NOMO-1 (cell line): ENCODE data around the gene SPATA2.
"Not testable (repeated sequence)": the region's sequence is repeated elsewhere in the genome, so short reads cannot be mapped to it uniquely, and the experiment has no call there.

ENCODE experiments used
- DNase-seq, 2 experiments: peaks; one replicate each; lab custom pipeline; 2025; ENCODE audit not compliant: unreplicated experiment in 2 of 2; lab: John Stamatoyannopoulos, UW

The SPATA2 gene, protein sequence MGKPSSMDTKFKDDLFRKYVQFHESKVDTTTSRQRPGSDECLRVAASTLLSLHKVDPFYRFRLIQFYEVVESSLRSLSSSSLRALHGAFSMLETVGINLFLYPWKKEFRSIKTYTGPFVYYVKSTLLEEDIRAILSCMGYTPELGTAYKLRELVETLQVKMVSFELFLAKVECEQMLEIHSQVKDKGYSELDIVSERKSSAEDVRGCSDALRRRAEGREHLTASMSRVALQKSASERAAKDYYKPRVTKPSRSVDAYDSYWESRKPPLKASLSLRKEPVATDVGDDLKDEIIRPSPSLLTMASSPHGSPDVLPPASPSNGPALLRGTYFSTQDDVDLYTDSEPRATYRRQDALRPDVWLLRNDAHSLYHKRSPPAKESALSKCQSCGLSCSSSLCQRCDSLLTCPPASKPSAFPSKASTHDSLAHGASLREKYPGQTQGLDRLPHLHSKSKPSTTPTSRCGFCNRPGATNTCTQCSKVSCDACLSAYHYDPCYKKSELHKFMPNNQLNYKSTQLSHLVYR

DNA sequence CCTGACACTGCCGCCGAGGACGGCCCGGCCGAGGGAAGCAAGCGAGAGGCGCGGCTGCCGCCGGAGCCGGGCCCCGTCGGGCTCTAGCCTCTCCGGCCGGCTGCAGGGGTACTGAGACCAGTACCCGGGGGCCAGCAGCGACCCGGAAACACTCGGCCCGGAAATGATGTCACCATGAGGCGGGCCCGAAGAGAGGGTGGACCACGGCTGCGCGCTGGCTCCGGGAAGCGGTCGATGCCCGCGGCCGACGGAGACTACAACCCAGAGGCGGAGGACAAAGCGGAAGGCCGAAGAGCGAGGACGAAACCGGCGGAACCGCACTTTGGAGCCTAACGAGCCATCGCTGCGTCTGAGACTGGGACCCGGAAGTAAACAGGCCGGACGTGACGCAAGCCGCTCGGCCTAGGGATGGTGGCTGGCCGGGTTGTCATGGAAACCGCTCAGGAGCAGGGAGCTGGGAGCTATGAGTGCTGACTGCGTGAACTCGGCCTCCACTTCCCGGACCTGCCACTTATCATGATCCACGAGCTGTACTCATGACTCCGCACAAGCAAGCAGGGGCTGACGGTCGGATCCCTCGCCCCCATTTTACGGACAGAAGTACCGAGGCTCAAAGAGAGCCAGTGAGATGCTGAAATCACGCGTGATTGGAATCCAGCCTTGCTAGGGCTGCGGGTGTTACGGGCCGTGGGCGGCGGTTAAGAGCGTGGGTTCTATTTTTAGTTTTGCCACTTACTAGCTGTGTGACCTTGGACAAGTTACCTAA is at the start of gene SPATA2:
SPATA2 (minus strand) TSS at position 150 of the 766 bp plus-strand sequence. CDS start 7,039 bp downstream, outside the sequence.
- peak; percentile 76 to 92 for DNase-seq

DNA sequence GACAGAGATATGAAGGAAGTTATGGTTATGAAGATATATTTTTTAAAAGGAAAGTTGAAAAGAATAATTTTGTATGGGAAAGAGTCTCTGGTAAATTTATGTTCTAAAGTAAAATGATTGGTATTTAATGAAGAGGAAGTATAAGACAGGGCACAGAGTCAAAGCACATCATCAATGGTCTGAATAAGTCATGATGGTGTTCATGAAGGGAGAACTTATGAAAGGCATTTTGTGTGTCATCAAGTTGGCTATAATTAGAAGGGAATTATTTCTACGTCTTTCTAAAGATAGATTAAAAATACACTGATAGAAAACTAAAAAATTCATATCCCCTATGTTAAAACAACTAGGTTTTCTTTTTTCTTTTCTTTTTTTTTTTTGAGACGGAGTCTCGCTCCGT is 46.1 kb upstream of the SPATA2 start:
- DNase-seq = no peak

DNA sequence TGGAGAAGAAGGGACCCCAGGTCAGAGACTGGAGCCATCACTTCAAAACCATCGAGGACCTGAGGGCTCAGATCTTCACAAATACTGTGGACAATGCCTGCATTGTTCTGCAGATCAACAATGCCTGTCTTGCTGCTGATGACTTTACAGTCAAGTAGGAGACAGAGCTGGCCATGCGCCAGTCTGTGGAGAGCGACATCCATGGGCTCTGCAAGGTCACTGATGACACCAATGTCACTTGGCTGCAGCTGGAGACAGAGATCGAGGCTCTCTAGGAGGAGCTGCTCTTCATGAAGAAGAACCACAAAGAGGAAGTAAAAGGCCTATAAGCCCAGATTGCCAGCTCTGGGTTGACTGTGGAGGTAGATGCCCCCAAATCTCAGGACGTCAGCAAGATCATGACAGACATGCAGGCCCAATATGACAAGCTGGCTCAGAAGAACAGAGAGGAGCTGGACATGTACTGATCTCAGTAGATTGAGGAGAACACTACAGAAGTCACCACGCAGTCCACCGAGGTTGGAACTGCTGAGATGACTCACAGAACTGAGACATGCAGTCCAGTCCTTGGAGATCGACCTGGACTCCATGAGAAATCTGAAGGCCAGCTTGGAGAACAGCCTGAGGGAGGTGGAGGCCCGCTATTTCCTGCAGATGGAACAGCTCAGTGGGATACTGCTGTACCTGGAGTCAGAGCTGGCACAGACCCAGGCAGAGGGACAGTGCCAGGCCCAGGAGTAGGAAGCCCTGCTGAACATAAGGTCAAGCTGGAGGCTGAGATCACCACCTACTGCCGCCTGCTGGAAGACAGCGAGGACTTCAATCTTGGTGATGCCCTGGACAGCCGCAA is 42.0 kb upstream of the SPATA2 start:
- DNase-seq = peak in 1 of 2 experiments; percentile 33

DNA sequence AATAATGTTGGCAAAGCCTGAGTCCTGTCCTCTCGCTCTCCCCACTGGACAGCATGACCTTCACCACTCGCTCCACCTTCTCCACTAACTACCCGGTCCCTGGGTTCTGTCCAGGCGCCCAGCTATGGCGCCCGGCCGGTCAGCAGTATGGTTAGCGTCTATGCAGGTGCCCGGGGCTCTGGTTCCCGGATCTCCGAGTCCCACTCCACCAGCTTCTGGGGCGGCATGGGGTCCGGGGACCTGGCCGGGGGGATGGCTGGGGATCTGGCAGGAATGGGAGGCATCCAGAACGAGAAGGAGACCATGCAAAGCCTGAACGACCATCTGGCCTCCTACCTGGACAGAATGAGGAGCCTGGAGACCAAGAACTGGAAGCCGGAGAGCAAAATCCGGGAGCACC is 41.4 kb upstream of the SPATA2 start:
- DNase-seq = no peak

DNA sequence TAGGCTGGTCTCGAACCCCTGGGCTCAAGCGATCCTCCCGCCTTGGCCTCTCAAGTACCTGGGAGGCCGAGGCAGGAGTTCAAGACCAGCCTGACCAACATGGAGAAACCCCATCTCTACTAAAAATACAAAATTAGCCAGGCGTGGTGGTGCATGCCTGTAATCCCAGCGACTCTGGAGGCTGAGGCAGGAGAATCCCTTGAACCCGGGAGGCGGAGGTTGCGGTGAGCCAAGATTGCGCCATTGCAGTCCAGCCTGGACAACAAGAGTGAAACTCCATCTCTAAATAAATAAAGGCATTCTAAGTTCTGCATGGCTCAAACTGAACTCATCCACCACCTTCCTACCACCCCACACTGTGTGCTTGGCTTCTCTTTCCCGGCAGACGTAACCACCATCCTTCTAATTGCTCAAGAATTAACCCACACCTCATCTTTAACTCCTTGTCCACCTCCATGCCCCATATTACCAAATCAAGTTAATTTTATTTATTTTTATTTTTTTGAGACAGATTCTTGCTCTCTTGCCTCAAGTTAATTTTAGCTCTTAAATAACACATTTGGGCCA is 40.6 kb upstream of the SPATA2 start:
- DNase-seq = not testable (repeated sequence)

DNA sequence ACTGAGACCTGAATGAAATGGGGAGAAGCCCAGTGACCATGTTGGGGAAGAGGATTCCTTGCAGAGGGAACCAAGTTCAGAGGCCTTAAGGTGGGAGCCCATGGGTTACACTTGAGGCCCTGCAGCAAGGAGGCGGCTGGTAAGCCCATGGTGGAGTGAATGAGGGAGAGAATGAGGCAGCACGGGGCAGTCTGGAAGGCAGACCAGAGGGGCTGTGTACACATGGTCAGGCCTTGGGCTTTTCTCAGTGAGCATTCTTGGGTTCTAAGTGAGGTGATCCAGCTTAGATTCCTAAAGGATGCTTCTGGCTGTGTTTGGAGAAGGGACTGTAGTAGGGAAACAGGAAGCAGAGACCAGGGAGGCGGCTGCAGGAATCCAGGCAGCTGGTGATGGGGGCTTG is 39.8 kb upstream of the SPATA2 start:
- DNase-seq = no peak

DNA sequence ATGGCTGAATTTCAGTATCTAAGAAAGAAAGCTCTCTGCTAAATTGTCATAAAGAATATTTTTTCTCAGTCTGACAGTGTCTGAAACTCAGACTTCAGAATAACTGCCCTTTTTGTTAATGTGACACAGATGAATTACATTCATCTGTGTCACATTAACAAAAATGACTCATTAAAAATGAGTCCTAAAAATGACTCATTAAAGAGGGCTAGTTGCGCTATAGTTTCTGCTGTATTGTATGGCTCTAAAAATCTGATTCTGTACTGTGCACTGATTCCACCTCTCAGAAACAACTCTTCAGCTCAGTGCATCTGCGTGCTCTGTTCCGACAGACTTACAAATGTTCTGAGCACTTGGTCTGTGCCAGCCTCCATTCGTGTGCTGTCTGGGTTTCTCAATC is 35.8 kb upstream of the SPATA2 start:
- no peak for DNase-seq

DNA sequence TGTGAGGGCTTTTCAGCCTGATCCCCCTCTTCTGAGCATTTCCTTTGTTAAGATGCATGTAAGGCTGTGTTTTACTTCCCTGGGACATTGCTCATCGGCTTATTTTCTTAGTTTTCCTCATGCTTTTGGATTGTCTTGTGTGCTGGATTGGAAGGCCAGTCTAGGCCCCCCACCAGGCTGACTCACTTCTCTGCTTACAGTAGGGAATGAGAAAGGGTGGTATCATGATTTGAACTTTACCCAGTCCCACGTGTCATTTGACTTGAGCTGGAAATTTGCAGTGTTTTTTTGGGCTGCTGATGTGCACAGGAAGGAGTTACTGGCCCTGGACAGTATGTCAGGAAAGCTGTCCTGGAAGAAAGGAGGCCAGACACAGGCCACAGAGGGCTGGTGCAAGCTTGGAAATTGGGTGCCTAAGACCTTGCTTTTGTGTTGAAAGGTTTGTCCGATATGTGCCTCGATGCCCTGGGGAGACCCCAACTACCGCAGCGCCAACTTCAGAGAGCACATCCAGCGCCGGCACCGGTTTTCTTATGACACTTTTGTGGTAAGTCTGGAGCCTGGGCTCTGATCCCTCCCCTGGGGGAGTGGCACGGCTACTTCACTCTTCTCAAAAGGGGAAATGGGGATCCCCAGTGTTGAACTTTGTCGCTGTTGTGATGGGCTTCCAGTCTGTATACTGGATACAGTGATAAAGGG is 33.6 kb upstream of the SPATA2 start:
- no peak for DNase-seq

DNA sequence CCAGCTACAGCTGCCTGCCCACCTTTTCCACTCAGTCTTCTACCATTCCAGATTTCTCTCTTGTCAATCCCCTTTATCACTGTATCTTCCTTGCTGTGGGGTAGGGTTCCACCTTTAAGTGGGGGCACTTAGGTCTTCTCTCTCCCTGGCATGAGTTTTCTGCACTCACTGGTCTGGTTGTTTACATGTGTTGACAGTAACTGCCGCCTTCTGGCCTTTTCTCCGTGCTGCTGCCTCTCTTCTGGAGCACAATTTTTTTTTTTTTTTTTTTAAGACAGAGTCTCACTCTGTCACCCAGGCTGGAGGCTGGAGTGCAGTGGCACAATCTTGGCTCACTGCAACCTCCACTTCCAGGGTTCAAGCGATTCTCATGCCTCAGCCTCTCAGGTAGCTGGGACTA is 32.8 kb upstream of the SPATA2 start:
- DNase-seq = no peak

DNA sequence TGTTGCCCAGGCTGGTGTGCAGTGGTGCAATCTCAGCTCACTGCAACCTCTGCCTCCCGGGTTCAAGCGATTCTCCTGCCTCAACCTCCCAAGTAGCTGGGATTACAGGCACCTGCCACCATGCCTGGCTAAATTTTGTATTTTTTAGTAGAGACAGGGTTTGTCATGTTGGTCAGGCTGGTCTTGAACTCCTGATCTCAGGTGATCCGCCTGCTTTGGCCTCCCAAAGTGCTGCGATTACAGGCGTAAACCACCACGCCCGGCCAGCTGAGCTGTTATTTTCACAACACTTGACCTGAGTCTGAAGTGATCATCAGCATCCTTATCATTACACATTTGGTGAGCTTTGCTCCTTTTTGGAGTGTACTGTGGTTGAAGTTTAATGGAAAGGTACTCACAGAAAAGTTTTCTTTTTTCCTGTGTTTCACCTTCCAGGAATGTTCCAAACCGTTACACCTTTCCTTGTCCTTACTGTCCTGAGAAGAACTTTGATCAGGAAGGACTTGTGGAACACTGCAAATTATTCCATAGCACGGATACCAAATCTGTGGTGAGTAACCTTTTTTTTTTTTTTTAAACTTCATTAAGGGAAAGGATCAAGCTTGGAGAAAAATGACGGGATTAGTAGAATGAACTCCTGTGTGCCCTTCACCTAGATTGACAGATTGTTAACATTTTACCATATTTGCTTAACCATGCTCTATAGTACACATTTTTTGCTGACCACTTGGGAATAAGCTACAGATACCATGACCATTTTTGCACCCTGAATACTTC is 30.6 kb upstream of the SPATA2 start:
- no peak for DNase-seq

DNA sequence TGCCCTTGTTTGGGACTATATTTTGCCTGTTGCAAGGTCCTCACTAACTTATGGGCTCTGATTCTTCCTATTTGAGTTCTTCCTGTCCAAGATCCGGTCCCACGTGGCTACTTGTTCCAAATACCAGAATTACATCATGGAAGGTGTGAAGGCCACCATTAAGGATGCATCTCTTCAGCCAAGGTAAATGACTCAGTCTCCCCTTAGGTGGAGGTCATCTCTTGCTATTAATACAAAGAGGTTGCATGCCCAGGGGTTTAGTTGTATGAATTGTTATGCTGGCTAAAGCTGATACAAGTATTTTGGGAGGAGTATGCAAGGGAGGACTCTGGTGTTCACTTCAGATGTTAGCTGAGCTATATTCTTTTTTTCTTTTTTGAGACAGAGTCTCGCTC is 30.0 kb upstream of the SPATA2 start:
- DNase-seq = no peak

DNA sequence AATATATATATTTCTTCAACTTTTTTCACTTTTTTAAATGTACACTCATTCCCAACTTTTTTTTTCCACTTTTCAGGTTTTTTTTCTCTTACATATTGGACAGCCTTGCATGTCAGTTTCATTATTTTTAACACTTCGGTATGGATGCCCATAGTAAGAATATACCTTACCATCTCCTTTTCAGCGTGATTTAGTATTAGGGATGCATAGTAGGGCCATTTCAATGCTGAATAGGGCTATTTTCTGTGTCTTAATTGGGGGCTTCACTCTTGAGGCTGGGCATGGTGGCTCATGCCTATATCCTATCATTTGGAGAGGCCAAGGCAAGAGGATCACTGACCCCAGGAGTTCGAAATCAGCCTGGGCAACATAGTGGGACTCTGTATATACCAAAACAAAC is 27.6 kb upstream of the SPATA2 start:
- DNase-seq = no peak

DNA sequence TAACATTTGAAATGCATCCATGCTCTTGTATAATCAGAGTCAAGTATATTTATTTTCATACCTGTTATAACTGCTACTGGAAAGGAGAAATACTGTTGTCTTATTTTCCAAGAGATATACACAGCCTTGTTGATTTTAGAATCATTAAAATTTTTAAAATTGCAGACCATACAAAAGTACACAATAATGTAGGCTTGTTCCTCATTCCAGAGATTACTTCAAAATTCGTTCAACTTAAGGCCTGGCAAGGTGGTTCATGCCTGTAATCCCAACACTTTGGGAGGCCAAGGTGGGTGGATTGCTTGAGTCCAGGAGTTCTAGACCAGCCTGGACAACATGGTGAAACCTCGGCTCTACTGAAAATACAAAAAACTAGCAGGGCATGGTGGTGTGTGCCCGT is 27.0 kb upstream of the SPATA2 start:
- DNase-seq = no peak

DNA sequence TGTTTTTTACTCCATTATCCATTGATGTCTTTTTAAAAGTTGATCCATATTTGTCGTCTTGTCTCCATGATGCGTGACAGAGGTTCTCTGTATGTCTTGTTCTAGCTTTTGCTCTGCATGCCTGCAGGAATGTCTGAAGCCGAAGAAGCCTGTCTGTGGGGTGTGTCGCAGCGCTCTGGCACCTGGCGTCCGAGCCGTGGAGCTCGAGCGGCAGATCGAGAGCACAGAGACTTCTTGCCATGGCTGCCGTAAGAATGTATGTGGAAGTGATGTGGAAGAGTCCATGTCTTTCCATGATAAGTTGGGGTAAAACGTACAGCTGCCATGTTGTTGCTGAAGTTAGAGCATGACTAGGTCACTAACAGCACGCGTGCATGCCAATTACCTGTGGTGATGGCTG is 26.1 kb upstream of the SPATA2 start:
- DNase-seq = no peak

DNA sequence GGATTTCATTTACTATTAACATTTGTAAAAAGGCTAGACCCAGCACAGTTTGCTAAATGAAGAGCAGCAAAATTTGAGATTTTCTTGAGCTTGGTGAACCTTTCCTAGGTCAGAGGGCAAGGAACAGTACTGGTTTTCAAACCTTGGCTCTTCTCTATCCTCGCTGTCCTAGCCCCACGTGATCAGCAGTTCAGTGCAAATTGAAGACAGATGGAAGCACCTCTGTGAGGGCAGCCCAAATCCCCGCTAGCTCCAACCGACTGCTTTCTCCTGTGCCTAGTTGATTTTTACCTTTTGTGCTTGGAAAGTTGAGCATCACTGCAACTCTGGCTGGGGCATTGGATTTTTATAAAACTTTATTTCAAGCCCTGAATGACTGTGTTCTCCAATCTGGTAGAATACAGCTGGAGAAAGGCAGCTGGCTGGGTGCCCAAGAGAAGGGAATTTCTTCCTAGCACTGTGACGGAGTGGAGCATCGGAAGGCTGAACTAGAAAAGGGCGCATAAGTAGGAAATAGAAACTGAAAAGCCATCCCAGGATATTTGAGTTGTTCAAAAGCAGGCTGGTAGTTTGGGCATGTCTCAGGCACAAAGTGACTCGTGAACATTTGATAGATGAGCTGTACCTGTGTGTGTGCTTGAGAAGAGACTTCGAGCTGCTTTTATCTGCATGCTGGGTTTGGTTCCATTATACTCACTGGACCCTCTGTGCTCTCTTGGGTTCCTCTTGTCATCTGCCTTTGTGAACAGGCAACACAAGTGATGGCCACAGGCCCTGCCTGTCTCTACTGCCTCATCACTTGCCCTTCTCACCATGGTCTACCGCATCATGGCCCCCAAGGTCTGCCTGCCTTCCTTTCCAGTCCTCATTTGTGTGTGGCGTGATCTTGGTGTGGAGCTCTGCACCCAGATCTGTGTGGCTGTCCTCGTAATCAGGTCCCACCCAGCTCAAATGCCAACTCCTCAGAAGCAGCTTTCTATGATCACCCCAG is 23.1 kb upstream of the SPATA2 start:
- DNase-seq = no peak

DNA sequence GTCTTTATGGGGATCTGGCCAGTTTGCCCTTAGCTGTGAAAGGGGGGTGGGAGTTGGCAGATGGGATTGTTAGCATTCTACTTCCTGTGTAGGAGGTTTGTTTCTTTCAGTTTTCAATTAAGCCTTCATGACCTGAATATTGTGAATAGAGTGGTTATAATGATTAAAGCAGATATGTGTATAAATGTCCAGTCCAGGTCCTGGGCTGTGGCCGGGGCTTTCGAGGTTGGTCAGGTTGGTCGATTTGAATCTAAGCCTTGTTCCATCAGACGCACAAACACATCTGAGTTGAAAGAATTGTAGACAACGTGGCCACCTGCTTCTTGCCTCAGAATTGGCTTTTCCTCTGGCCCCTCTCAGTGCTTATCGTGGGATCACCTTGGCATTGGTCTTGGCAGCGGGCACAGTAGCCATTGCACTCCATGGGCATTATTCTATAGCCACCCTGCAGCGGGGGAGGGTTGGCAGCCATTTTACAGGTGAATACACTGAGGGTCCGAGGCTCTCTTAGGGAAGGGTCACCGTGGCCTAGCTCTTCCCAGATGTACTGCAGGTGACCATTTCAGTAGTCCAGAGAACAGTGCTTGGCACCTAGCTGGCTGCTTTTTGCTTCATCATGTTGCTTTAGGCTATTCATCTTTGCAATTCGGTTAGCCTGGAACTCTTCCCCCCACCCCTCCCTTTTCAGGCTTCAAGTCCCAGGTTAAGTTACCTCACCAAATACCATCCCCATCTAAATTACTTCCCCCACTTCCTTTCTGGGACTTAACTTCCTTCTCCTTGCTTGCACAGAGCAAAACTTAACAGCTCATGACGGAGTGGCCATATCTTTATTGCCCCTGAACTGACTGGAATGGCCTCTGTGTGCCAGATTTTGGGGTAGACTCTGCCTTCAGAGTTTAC is 21.9 kb upstream of the SPATA2 start:
- DNase-seq = peak; percentile 46 to 66
